Endothelial cell of umbilical vein (primary cell): Measurements from ENCODE around the gene TUNAR. TPM values are rescaled to one million over a fixed set of nuclear protein-coding genes. Genes with fewer than 3 reads are reported as not detected.

Source experiments
- BruUV-seq: library from RNA; stranded (reverse); fragments of 400-500 nt; replicated peaks from 2 replicates; lab custom pipeline; 2021; lab: Mats Ljungman, UMichigan
- CTCF ChIA-PET: fragments of 300-600, 350-600 bp; sonication (Branson Sonifier 250); formaldehyde crosslinking; loops from one replicate; lab custom pipeline; 2021; ENCODE audit warnings: antibody characterized with exemption, inconsistent platforms; lab: Charles Lee
- POLR2A ChIA-PET: fragments of 300-600, 350-600 bp; sonication (Branson Sonifier 250); formaldehyde crosslinking; loops from one replicate; lab custom pipeline; 2021; ENCODE audit warnings: antibody characterized with exemption, inconsistent platforms; lab: Charles Lee
- DNase-seq: peaks from one replicate; pipeline ENCODE4 v3.0.0-alpha.2; 2011; ENCODE audit warnings: low read depth, low spot score
- FAIRE-seq: peaks from 2 replicates; lab custom pipeline; 2011; peaks lifted over from hg19 to GRCh38; lab: Jason Lieb, UNC
- H2AFZ ChIP-seq: 2 replicates; pipeline ENCODE4 v1.6.0; 2012; ENCODE audit warnings: low read depth, low read length, control low read depth, inconsistent platforms
- H3K27ac ChIP-seq: 2 replicates; pipeline ENCODE4 v1.5.1; 2011; ENCODE audit warnings: low read depth, mild to moderate bottlenecking, control low read depth, low read length, moderate library complexity; ENCODE audit not compliant: insufficient read depth
- H3K27me3 ChIP-seq, 2 experiments: 2 replicates each; pipeline versions ENCODE4 v1.6.0 to v1.6.1; 2011; ENCODE audit warnings: low read length in 2 of 2, mixed read lengths in 1 of 2; ENCODE audit not compliant: control insufficient read depth in 2 of 2, insufficient read depth in 2 of 2
- H3K36me3 ChIP-seq, 2 experiments: 2 replicates in 1 of 2; 3 replicates in 1 of 2; pipeline ENCODE4 v1.5.1; 2011; ENCODE audit warnings: low read length in 2 of 2, mild to moderate bottlenecking in 1 of 2, moderate library complexity in 1 of 2; ENCODE audit not compliant: control insufficient read depth in 2 of 2, insufficient read depth in 2 of 2; ENCODE audit errors: extremely low read depth in 1 of 2
- H3K4me1 ChIP-seq: 3 replicates; pipeline ENCODE4 v1.5.1; 2011; ENCODE audit warnings: mild to moderate bottlenecking, low read length; ENCODE audit not compliant: control insufficient read depth, insufficient read depth; ENCODE audit errors: extremely low read depth
- H3K4me2 ChIP-seq: 2 replicates; pipeline ENCODE4 v1.6.1; 2011; ENCODE audit warnings: low read length, control low read depth, mixed read lengths; ENCODE audit not compliant: insufficient read depth
- H3K4me3 ChIP-seq, 3 experiments: fragments of 200-600 bp in 1 of 3; sonication (generic), shearing (Covaris generic) in 1 of 3; replicated peaks in 1 of 3; 2 replicates each; pipeline ENCODE4 v1.5.1; 2011 to 2016; ENCODE audit warnings: control low read depth in 3 of 3, low read length in 3 of 3, mild to moderate bottlenecking in 2 of 3, inconsistent platforms in 1 of 3, low read depth in 1 of 3, moderate library complexity in 1 of 3; ENCODE audit not compliant: insufficient read depth in 1 of 3
- H3K79me2 ChIP-seq: 2 replicates; pipeline ENCODE4 v1.6.0; 2012; ENCODE audit warnings: low read length, inconsistent platforms; ENCODE audit not compliant: control insufficient read depth, insufficient read depth
- H3K9ac ChIP-seq: replicated peaks from 2 replicates; pipeline ENCODE3; 2011; ENCODE audit warnings: low read length, control low read depth; ENCODE audit not compliant: insufficient read depth; ENCODE audit errors: extremely low read depth
- H3K9me1 ChIP-seq: replicated peaks from 3 replicates; pipeline ENCODE4 v1.6.0; 2011; ENCODE audit warnings: mild to moderate bottlenecking, low read length; ENCODE audit not compliant: control insufficient read depth, insufficient read depth; ENCODE audit errors: extremely low read depth
- H3K9me3 ChIP-seq: replicated peaks from 2 replicates; pipeline ENCODE4 v1.5.1; 2012; ENCODE audit warnings: low read length, inconsistent platforms; ENCODE audit not compliant: control insufficient read depth, insufficient read depth
- H4K20me1 ChIP-seq: replicated peaks from 2 replicates; pipeline ENCODE3; 2011; ENCODE audit warnings: mild to moderate bottlenecking, low read length; ENCODE audit not compliant: control insufficient read depth, insufficient read depth; ENCODE audit errors: extremely low read depth
- EZH2 ChIP-seq: IDR thresholded peaks from 2 replicates; pipeline ENCODE4 v1.6.1; 2012; ENCODE audit warnings: borderline replicate concordance, low read depth, mild to moderate bottlenecking, moderate library complexity, low read length, inconsistent platforms; ENCODE audit not compliant: severe bottlenecking
- FOS ChIP-seq: IDR thresholded peaks from 2 replicates; pipeline ENCODE4 v1.6.1; 2011; ENCODE audit warnings: mild to moderate bottlenecking, low read length, moderate library complexity, borderline replicate concordance; ENCODE audit not compliant: insufficient read depth
- GATA2 ChIP-seq: IDR thresholded peaks from 2 replicates; pipeline ENCODE4 v1.7.0; 2011; ENCODE audit warnings: low read depth, mild to moderate bottlenecking, moderate library complexity, mixed read lengths, low read length; ENCODE audit not compliant: insufficient read length, insufficient read depth
- JUN ChIP-seq: IDR thresholded peaks from 2 replicates; pipeline ENCODE4 v1.6.1; 2011; ENCODE audit warnings: borderline replicate concordance, low read depth; ENCODE audit not compliant: insufficient read length, insufficient read depth
- MYC ChIP-seq: IDR thresholded peaks from one replicate; pipeline ENCODE4 v1.6.1; 2011; ENCODE audit warnings: mild to moderate bottlenecking, low read depth, low read length
- POLR2A ChIP-seq: IDR thresholded peaks from 2 replicates; pipeline ENCODE4 v1.6.1; 2012; ENCODE audit warnings: low read depth, mild to moderate bottlenecking, control low read depth, low read length
- POLR2AphosphoS5 ChIP-seq: IDR thresholded peaks from 2 replicates; pipeline ENCODE4 v1.6.1; 2012; ENCODE audit warnings: low read depth, mild to moderate bottlenecking, control low read depth, low read length, moderate library complexity; ENCODE audit not compliant: insufficient read depth
- dilution Hi-C: fragments of 300-500 bp; cut with MboI; formaldehyde crosslinking; loops from one replicate; pipeline ENCODE4 v1.15.0; 2019; ENCODE audit warnings: low sequenced_read_pairs; ENCODE audit not compliant: extremely low pct_ligation_motif_present
- intact Hi-C: fragments of 100-400 bp; cut with micrococcal nuclease; formaldehyde crosslinking; loops from one replicate; pipeline ENCODE4 v1.10.0; 2022
- polyA plus RNA-seq, 4 experiments: library from polyadenylated mRNA; depleted of rRNA in 3 of 4; stranded (reverse) in 3 of 4; unstranded in 1 of 4; fragments of >200 nt; gene quantifications; 2 replicates each; pipeline versions ENCODE4 v1.2.1 to v1.2.3, GENCODE V29; 2011 to 2012; ENCODE audit warnings: missing spikeins in 1 of 4
- total RNA-seq: library from RNA; stranded (reverse); gene quantifications from 2 replicates; pipeline ENCODE4 v1.2.3, GENCODE V29; 2021
- TF ChIP-seq, protein P1 (sequence below): IDR thresholded peaks from 2 replicates; pipeline ENCODE4 v1.6.1; 2011; ENCODE audit not compliant: insufficient read depth, insufficient read length
- TF ChIP-seq, protein P2 (sequence below), 2 donors: IDR thresholded peaks; 1 replicate in 1 of 2; 2 replicates in 1 of 2; pipeline ENCODE4 v1.5.1; 2011; ENCODE audit warnings: low read length in 2 of 2, mild to moderate bottlenecking in 2 of 2, moderate library complexity in 2 of 2, control low read depth in 1 of 2, inconsistent platforms in 1 of 2, low read depth in 1 of 2; ENCODE audit not compliant: insufficient read depth in 1 of 2; ENCODE audit errors: extremely low read depth in 1 of 2

The TUNAR gene
- total and polyA plus RNA-seq, 2 donors (not counting 3 experiments of a cell fraction or from before 2014, with no cell fraction given), result not detected

DNA sequence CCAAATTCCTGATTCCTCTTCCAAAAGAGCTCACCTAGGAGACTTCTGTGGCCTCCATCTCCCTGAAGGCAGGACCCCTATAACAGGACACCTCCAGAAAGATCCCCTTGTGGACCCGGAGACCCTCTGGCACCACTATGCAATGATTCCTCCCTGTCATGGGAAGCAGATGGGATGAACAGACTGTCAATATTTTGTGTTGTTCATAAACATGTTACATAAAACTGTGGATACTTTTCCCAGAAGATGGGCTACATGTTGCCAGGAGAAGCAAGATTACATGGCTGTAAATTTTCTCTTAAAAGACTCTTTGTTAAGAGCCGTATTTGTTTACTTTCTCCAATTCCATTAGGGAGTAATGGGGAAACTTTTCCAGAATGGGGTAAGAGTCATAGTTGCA lies 52.1 kb downstream of the TUNAR start:
- intact Hi-C loops, result no loop called here
- H3K36me3 ChIP-seq, result no peaks in the 10 kb centered on the region
- no peaks in the 10 kb centered on the region for H3K9me1 ChIP-seq
- H4K20me1 ChIP-seq, result no peaks in the 10 kb centered on the region
- H3K9me3 ChIP-seq, result no peaks in the 10 kb centered on the region
- ChIA-PET CTCF (no interaction called here), POLR2A (no interaction called here)
- TF ChIP-seq MYC, result no peak
- TF ChIP-seq GATA2, result no peak
- TF ChIP-seq, protein P1, sequence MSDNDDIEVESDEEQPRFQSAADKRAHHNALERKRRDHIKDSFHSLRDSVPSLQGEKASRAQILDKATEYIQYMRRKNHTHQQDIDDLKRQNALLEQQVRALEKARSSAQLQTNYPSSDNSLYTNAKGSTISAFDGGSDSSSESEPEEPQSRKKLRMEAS, result no peak
- no peak for TF ChIP-seq POLR2AphosphoS5
- TF ChIP-seq EZH2, result no peak
- TF ChIP-seq POLR2A, result no peak
- no peak for TF ChIP-seq FOS
- no peak for TF ChIP-seq JUN
- TF ChIP-seq, protein P2, sequence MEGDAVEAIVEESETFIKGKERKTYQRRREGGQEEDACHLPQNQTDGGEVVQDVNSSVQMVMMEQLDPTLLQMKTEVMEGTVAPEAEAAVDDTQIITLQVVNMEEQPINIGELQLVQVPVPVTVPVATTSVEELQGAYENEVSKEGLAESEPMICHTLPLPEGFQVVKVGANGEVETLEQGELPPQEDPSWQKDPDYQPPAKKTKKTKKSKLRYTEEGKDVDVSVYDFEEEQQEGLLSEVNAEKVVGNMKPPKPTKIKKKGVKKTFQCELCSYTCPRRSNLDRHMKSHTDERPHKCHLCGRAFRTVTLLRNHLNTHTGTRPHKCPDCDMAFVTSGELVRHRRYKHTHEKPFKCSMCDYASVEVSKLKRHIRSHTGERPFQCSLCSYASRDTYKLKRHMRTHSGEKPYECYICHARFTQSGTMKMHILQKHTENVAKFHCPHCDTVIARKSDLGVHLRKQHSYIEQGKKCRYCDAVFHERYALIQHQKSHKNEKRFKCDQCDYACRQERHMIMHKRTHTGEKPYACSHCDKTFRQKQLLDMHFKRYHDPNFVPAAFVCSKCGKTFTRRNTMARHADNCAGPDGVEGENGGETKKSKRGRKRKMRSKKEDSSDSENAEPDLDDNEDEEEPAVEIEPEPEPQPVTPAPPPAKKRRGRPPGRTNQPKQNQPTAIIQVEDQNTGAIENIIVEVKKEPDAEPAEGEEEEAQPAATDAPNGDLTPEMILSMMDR (IDR thresholded peaks at IDR 0.05; ENCODE audit: extremely low read depth in 1 of 2, insufficient read depth in 1 of 2, low read depth in 1 of 2, low read length in 2 of 2), result no peak
- no TSS peak for BruUV-seq
- H3K79me2 ChIP-seq, result no peaks in the 10 kb centered on the region
- H3K4me2 ChIP-seq, result no peak overlapping the region
- DNase-seq (no peak), FAIRE-seq (no peak)
- no peak overlapping the region for H3K4me3 ChIP-seq
- no peaks in the 10 kb centered on the region for H3K27me3 ChIP-seq
- H3K27ac ChIP-seq, result no peak overlapping the region
- no peaks in the 10 kb centered on the region for H3K4me1 ChIP-seq
- H3K9ac ChIP-seq, result no peak overlapping the region
- dilution Hi-C loops, result no loop called here
- no peak overlapping the region for H2AFZ ChIP-seq
